GM18511 (cell line): ENCODE results near the gene PRR4.

Experiments
- ATAC-seq: cut with Tn5 transposase; IDR thresholded peaks from one replicate; pipeline ENCODE4 v1.9.1; 2021; ENCODE audit warnings: mild to moderate bottlenecking, moderate library complexity; ENCODE audit not compliant: unreplicated experiment

The PRR4 gene

GRCh38 chr12:10849425-10849878, at the start of gene PRR4:
TSS of gene PRR4 (minus strand) at chr12:10849475. CDS start at chr12:10849437, 38 bp downstream.
- no peak for ATAC-seq

- no peak for ATAC-seq
These were observed 47.6 kb upstream of the PRR4 start for GRCh38 chr12:10896854-10897253.

- no peak for ATAC-seq
These were observed 42.7 kb upstream of the PRR4 start for GRCh38 chr12:10891937-10892336.

- no peak for ATAC-seq
These were observed 40.0 kb upstream of the PRR4 start for GRCh38 chr12:10889226-10889625.

- ATAC-seq = no peak
These were observed 34.9 kb upstream of the PRR4 start, which contains the start of gene PRH1 for GRCh38 chr12:10884086-10884725. TSS of gene PRH1 (minus strand) at chr12:10884255. CDS start at chr12:10884217, 38 bp downstream.

- ATAC-seq = no peak
These were observed 24.1 kb upstream of the PRR4 start for GRCh38 chr12:10873378-10873777.

- no peak for ATAC-seq
These were observed 18.1 kb upstream of the PRR4 start for GRCh38 chr12:10867381-10867780.

- no peak for ATAC-seq
These were observed 14.4 kb upstream of the PRR4 start for GRCh38 chr12:10863512-10864218.

- ATAC-seq = no peak
These were observed 12.1 kb upstream of the PRR4 start for GRCh38 chr12:10861366-10861765.

GRCh38 chr12:10855807-10856206, 6.5 kb upstream of the PRR4 start:
- ATAC-seq = no peak

- no peak for ATAC-seq
These were observed 4.5 kb upstream of the PRR4 start for GRCh38 chr12:10853776-10854175.

- ATAC-seq = no peak
These were observed 2.1 kb upstream of the PRR4 start for GRCh38 chr12:10851243-10851858.

- no peak for ATAC-seq
These were observed 1.5 kb downstream of the PRR4 start for GRCh38 chr12:10847744-10848143.

GRCh38 chr12:10842862-10843261, 6.4 kb downstream of the PRR4 start:
- ATAC-seq = no peak

- no peak for ATAC-seq
These were observed 10.8 kb downstream of the PRR4 start for GRCh38 chr12:10838461-10838860.

GRCh38 chr12:10829994-10830393, 19.3 kb downstream of the PRR4 start:
- no peak for ATAC-seq

GRCh38 chr12:10826258-10826657, 23.0 kb downstream of the PRR4 start, which contains the start of gene TAS2R10:
TSS of gene TAS2R10 (minus strand) at chr12:10826358. CDS start at chr12:10826269, 89 bp downstream.
- no peak for ATAC-seq

GRCh38 chr12:10824957-10825356, 24.3 kb downstream of the PRR4 start:
- no peak for ATAC-seq

- no peak for ATAC-seq
These were observed 37.3 kb downstream of the PRR4 start for GRCh38 chr12:10811883-10812536.

GRCh38 chr12:10810068-10810467, 39.2 kb downstream of the PRR4 start, which contains the start of gene TAS2R9:
TSS of gene TAS2R9 (minus strand) at chr12:10810168. CDS start at chr12:10810075, 93 bp downstream.
- ATAC-seq = no peak

- ATAC-seq = no peak
These were observed 42.1 kb downstream of the PRR4 start, which contains the start of gene TAS2R8 for GRCh38 chr12:10807186-10807585. TSS of gene TAS2R8 (minus strand) at chr12:10807286. CDS start at chr12:10806980, 306 bp downstream.
